HG03280 (cell line): Measurements from ENCODE around the gene OR2G3.

ENCODE experiments used
- ATAC-seq: cut with Tn5 transposase; IDR thresholded peaks from one replicate; pipeline ENCODE4 v1.9.1; 2021; ENCODE audit warnings: mild to moderate bottlenecking, moderate library complexity; ENCODE audit not compliant: unreplicated experiment

Gene OR2G3

GRCh38 chr1:247605286-247605685, at the start of gene OR2G3:
Gene OR2G3 (plus strand): TSS chr1:247605586. CDS start chr1:247605586, 0 bp downstream.
- no peak for ATAC-seq

DNA sequence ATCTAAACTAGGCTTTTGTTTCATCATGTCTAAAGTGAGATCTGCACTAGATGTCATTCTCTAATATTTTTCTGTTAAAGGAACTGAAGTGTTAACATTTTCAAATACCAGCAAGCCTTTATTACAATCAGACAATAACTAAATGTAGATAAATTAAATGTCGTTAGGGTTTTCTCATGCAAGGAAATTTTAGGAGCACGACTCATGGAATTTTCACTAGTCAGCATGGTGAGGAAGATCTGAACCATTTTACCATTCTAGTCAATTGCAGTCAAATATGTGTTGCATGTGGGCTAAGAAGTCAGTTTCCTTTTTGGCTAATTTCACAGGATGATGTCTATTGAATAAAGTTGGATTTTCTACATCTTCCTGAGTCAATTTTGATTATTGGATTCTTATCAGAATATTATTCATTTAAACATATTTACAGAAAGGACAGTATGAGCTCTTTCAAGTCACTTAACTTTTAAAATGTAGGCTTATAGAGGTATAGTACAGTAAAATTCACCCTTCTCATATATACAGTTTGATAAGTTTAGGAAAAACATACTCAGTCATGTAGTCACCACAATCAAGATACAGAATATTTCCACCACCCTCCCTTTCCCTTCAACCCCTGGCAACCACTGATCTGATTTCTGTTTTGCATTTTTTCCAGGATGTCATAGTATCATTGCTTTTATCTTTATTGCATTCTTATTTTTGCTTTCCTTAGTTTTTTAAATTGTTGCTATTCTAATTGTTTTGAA, 47.3 kb upstream of the OR2G3 start:
- no peak for ATAC-seq

- no peak for ATAC-seq
These were observed 43.7 kb upstream of the OR2G3 start for GRCh38 chr1:247561711-247562110.

- ATAC-seq = no peak
These were observed 43.2 kb upstream of the OR2G3 start for GRCh38 chr1:247562198-247562597.

DNA sequence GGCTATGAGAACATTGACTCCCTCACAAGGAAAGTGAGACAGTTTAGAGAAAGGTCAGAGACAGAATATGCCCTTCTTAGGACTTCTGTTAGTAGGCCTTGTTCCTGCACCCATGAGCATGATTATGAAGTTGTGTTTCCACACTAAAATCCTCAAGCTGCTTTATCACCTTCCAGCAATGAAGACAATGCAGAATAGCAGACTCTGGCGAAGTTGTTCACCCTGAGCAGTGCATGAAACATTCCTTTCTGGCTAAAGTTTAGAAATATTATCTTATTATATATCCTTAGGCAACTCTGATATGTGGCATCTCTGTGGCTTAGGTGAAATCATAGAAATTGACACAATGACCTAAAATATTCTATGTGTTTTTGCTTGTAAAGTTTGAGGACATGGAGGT, 31.1 kb upstream of the OR2G3 start:
- no peak for ATAC-seq

DNA sequence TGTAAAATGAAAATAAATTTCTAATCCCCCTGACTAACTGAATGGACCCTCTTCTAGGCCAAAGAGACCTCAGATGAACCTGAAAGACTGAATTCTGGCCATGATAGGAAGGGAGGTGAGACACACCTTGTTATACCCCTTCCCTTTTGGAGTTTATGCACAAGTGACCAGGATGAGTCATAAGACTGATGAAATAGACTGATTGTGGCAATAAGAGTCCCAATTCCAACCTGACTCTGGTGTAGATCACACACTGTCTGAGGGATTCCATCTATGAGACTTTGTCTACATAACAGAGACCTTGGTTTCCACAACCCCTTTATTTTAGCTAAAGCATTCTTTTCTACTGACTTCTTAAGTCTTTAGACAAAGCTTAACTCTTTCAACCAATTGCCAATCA, 30.7 kb upstream of the OR2G3 start:
- no peak for ATAC-seq

GRCh38 chr1:247576514-247576913, 28.9 kb upstream of the OR2G3 start:
- no peak for ATAC-seq

DNA sequence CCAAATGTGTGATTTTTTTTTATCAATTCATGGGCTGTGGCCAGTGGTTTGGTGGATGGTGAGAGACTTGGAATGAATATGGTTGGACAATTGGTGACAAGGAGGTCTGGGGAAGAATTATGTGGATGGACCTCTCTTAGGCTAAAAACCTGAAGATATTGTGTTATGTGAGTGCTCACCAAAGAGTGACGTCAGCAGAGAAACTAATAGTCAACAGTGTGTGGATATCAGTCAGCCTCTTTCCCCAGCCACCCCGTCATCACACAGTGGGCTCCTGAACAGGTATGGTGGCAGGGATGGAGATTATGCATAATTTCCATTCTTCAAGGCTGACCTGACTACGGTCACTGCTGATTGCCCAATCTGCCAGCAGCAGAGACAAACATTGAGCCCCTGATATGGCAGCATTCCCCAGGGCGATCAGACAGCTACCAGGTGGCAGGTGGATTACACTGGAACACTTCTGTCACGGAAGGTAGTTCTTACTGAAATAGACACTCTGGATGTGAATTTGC, 26.4 kb upstream of the OR2G3 start:
- ATAC-seq = no peak

GRCh38 chr1:247588060-247588459, 17.3 kb upstream of the OR2G3 start, which contains the start of gene OR2G2:
Gene OR2G2 (plus strand): TSS chr1:247588360. CDS start chr1:247588360, 0 bp downstream.
- ATAC-seq = no peak

GRCh38 chr1:247613405-247613804, 8.0 kb downstream of the OR2G3 start:
- no peak for ATAC-seq

DNA sequence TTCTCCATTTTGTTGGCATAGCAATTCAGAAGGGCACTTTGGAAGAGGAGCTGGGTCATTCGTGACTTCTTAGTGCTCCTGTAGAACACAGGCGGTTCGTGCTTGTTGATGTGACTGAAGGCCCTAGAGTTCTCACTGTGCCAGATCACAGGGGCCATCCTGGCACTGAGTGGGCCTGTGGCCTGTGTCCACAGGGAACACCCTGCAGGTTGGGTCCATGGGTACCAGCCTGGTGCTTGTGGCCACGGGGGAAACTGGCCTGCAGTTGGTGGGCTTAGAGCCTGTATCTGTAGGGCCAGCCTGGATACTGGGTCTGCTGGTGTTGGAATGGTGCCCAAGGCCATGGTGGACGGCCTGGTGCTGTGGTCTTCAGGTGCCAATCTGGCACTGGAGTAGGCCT, 9.2 kb downstream of the OR2G3 start:
- ATAC-seq = no peak

DNA sequence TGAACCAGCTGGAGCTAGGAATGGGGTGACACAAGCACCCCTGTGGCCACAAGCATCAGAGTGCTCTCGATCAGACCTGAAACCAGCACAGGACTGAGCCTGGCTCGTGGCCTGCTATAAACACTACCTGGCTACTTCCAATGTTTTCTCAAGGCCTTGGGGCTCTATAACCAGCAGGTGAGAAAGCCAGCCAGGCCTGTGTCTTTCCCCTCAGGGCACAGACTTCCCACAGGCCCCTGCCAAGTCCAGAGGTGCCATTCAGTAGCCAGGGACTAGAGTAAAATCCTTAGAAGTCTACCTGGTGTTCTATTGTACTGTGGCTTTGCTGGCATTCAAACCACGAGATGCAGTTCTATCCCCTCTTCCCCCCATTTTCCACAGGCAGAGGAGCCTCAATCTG, 22.6 kb downstream of the OR2G3 start:
- no peak for ATAC-seq

DNA sequence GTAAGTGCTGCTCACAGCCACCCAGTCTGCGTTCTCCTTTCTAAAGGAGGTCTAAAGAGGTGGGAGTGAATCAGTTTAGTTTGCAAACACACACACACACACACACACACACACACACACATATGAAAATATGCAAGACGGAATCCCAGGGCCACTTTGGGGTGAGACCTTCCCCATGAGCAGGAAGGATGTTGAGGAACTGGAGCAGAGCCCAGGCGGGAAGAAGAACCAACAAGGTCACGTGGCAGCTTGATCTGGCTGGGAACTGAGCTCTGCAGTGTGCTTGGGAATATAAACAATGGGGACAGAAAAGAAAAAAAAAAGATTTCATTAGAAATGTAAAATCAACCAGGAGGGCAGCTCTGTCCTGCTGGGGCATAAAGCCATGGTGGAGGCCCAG, 32.6 kb downstream of the OR2G3 start:
- ATAC-seq = no peak

DNA sequence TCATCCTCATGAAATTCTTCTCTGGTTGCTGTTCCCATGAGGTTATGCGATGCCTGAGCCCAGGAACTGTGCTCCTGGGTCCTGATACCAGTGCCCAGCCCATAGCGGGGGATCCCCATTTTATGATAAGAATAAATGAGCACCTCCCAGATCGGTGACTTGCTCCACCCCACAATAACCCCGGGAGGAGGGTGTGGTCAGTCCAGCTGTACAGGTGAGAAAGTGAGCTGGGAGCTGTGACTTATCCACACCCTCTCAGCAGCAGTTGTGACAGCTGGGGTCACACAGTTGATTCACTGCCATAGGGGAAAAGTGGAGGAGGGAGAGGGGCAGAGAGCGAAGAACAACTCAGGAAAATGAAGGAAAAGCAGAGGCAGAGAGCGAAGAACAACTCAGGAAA, 33.4 kb downstream of the OR2G3 start:
- ATAC-seq = no peak

GRCh38 chr1:247639381-247639981, 34.1 kb downstream of the OR2G3 start:
- no peak for ATAC-seq

- no peak for ATAC-seq
These were observed 37.4 kb downstream of the OR2G3 start for GRCh38 chr1:247642742-247643141.

- no peak for ATAC-seq
These were observed 41.5 kb downstream of the OR2G3 start for GRCh38 chr1:247646867-247647266.

- no peak for ATAC-seq
These were observed 42.5 kb downstream of the OR2G3 start for GRCh38 chr1:247647864-247648263.

- no peak for ATAC-seq
These were observed 47.7 kb downstream of the OR2G3 start for GRCh38 chr1:247653040-247653439.
